ENCODE data around the gene NOP53.
"Not testable (repeated sequence)": the region's sequence is repeated elsewhere in the genome, so short reads cannot be mapped to it uniquely, and the experiment has no call there.

The NOP53 gene

GRCh38 chr19:47707135-47707925 is 38.0 kb upstream of the NOP53 start:
- H3K9me3 Mint-ChIP-seq = no peaks in the 10 kb centered on the region
- peaks cover 10% of the 10 kb centered on the region for H3K4me1 Mint-ChIP-seq (ENCODE audit: low read depth)
- H3K27ac Mint-ChIP-seq = no peak overlapping the region
- intact Hi-C loops (cut with micrococcal nuclease) = loop anchor here (1.0 kb wide), 1 partner anchor 271 kb away; no protein-coding TSS in a partner anchor
- H3K27me3 Mint-ChIP-seq = peaks cover 26% of the 10 kb centered on the region
- H3K36me3 Mint-ChIP-seq (ENCODE audit: low read depth) = peaks cover 9% of the 10 kb centered on the region
- H3K4me3 Mint-ChIP-seq = no peak overlapping the region

DNA sequence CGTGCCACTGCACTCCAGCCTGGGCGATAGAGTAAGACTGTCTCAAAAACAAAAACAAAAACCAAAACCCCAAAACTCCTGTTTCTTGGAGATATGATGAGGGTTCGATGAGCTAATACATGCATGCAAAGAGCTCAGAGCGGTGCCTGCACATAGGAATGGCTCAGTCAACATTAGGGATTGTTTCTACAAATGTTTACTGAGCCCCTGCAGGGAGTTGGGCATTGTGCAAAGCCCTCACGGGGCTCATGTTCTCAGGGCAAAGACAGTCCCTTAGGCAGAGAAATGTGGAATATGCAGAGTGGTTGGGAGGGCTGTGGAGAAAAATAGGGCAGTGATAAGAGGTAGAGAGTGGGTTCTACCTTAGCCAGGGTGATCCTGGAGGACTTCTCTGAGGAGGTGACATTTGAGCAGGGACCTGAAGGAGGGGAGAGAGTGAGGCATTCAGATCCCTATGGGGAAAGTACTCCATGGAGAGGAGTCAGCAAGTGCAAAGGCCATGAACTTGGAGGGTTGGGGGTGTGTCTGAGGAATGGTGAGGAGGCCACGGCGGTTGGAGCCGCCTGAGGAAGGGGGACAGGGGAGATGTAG is 33.6 kb upstream of the NOP53 start:
- Mint-ChIP-seq H3K27ac (no peak overlapping the region), H3K4me1 (ENCODE audit: low read depth) (peaks cover 18% of the 10 kb centered on the region), H3K27me3 (peaks cover 54% of the 10 kb centered on the region), H3K4me3 (no peak overlapping the region), H3K9me3 (no peaks in the 10 kb centered on the region), H3K36me3 (ENCODE audit: low read depth) (no peaks in the 10 kb centered on the region)
- intact Hi-C loops (cut with micrococcal nuclease) = no loop called here

GRCh38 chr19:47713046-47714021 is 32.0 kb upstream of the NOP53 start, which contains the start of gene EHD2:
TSS of gene EHD2 (plus strand) at chr19:47713422. CDS start at chr19:47716613, 3,191 bp downstream.
- no peaks in the 10 kb centered on the region for H3K36me3 Mint-ChIP-seq (ENCODE audit: low read depth)
- intact Hi-C loops (cut with micrococcal nuclease) = loop anchor here (1.0 kb wide), 2 partner anchors 30 to 75 kb away; no protein-coding TSS in a partner anchor
- no peaks in the 10 kb centered on the region for H3K9me3 Mint-ChIP-seq
- peak within 1 kb of the TSS; percentile 41 for H3K4me3 Mint-ChIP-seq
- H3K27me3 Mint-ChIP-seq = peaks cover 45% of the 10 kb centered on the region
- peaks cover 15% of the 10 kb centered on the region for H3K4me1 Mint-ChIP-seq (ENCODE audit: low read depth)
- no peak within 1 kb of the TSS for H3K27ac Mint-ChIP-seq

DNA sequence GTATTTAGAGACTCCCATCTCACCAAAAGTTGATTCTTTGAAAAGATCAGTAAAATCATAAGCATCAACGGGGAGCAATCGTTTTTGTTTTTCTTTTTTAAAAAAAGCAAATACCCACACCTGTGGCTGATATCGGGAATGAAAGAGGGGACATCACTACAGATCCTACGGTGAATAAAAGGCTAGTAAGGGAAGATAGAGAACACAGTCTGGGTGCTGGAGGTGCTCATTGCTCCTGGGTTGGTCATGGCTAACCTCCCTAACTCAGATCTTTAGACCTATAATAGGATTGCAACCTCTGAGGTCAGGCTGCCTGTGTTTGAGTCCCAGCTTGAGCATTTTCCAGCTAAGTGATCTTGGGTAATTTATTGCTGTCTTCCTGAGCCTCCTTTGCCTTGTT is 31.0 kb upstream of the NOP53 start:
- H3K27ac Mint-ChIP-seq = no peak overlapping the region
- intact Hi-C loops (cut with micrococcal nuclease) = no loop called here
- H3K27me3 Mint-ChIP-seq = peaks cover 45% of the 10 kb centered on the region

DNA sequence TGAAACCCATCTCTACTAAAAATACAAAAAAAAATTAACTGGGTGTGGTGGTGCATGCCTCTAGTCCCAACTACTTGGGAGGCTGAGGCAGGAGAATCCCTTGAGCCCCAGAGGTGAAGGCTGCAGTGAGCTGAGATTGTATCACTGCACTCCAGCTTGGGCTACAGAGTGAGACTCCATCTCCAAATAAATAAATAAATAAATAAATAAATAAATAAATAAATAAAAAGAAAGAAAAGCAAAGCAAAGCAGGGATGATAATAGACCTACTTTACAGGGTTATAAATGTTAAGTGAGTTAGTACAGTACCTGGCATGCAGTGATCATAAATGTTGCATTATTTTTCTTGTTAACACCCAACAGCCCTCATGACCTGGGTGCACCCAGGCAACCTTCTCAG is 30.5 kb upstream of the NOP53 start:
- intact Hi-C loops (cut with micrococcal nuclease); H3K36me3 Mint-ChIP-seq (ENCODE audit: low read depth); H3K4me3 Mint-ChIP-seq; H3K27ac Mint-ChIP-seq; H3K9me3 Mint-ChIP-seq: not testable (repeated sequence)
- Mint-ChIP-seq H3K27me3 (peaks cover 45% of the 10 kb centered on the region), H3K4me1 (ENCODE audit: low read depth) (peaks cover 15% of the 10 kb centered on the region)

More for the DNA sequence above, 31.0 kb upstream of the NOP53 start:
- no peaks in the 10 kb centered on the region for H3K9me3 Mint-ChIP-seq
- H3K4me3 Mint-ChIP-seq = no peak overlapping the region
- no peaks in the 10 kb centered on the region for H3K36me3 Mint-ChIP-seq (ENCODE audit: low read depth)
- H3K4me1 Mint-ChIP-seq (ENCODE audit: low read depth) = peaks cover 15% of the 10 kb centered on the region

- H3K4me1 Mint-ChIP-seq (ENCODE audit: low read depth) = peaks cover 15% of the 10 kb centered on the region
- intact Hi-C loops (cut with micrococcal nuclease) = no loop called here
- H3K9me3 Mint-ChIP-seq = no peaks in the 10 kb centered on the region
- peaks cover 38% of the 10 kb centered on the region for H3K27me3 Mint-ChIP-seq
- no peaks in the 10 kb centered on the region for H3K36me3 Mint-ChIP-seq (ENCODE audit: low read depth)
- no peak overlapping the region for H3K4me3 Mint-ChIP-seq
- no peak overlapping the region for H3K27ac Mint-ChIP-seq
Measured at GRCh38 chr19:47716270-47716937, 28.9 kb upstream of the NOP53 start.

- H3K9me3 Mint-ChIP-seq; intact Hi-C loops (cut with micrococcal nuclease); H3K4me3 Mint-ChIP-seq; H3K36me3 Mint-ChIP-seq (ENCODE audit: low read depth); H3K4me1 Mint-ChIP-seq (ENCODE audit: low read depth); H3K27ac Mint-ChIP-seq: not testable (repeated sequence)
- H3K27me3 Mint-ChIP-seq = peaks cover 23% of the 10 kb centered on the region
Measured at GRCh38 chr19:47718415-47719046, 26.8 kb upstream of the NOP53 start.

DNA sequence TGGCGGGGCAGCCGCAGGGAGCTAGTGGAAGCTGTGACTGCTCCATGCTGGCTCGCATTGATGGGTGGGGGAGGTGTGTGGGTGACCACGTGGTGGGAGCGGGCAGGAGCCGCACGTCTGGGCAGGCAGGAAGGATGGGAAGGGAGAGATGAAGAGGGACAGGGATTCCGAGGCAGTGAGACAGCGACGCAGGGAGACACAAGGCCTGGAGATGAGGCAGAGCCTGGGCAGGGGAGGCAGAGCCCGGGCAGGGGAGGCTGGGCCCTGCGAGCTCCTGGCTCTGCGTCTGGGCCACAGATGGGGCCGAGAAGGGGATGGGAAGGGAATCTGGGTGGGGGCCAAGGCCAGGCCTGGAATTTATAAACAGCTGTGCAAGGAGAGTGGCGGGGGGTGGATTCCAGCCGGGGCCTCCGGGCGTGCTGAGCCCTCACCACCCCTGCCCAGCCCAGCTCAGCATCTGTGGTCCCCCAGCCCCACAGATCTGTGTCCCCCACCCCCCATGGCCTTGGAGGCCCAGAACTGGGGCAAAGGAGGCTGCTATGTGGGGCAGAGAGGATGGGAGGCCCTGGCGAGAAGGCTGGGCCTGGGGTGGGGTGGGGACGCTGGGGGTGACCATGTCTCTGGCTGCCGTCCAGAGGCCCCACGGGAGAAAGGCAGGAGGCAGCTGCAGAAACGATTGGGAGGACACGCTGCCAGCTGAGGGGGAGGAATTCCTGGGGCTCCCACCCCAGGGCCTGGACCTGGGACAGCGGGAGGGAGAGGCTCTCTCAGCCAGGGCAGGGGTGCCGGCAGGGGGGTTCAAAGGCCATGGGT is 26.1 kb upstream of the NOP53 start:
- H3K4me3 Mint-ChIP-seq = no peak overlapping the region
- peaks cover 16% of the 10 kb centered on the region for H3K27me3 Mint-ChIP-seq
- H3K9me3 Mint-ChIP-seq = no peaks in the 10 kb centered on the region
- no peaks in the 10 kb centered on the region for H3K4me1 Mint-ChIP-seq (ENCODE audit: low read depth)
- no peaks in the 10 kb centered on the region for H3K36me3 Mint-ChIP-seq (ENCODE audit: low read depth)
- intact Hi-C loops (cut with micrococcal nuclease) = no loop called here
- H3K27ac Mint-ChIP-seq = no peak overlapping the region

- H3K27me3 Mint-ChIP-seq = peaks cover 3% of the 10 kb centered on the region
- H3K27ac Mint-ChIP-seq = no peak overlapping the region
- no peaks in the 10 kb centered on the region for H3K9me3 Mint-ChIP-seq
- H3K4me3 Mint-ChIP-seq = no peak overlapping the region
- no peaks in the 10 kb centered on the region for H3K36me3 Mint-ChIP-seq (ENCODE audit: low read depth)
- no peaks in the 10 kb centered on the region for H3K4me1 Mint-ChIP-seq (ENCODE audit: low read depth)
- intact Hi-C loops (cut with micrococcal nuclease) = no loop called here
Measured at GRCh38 chr19:47720669-47721422, 24.5 kb upstream of the NOP53 start.

GRCh38 chr19:47723581-47723940 is 21.8 kb upstream of the NOP53 start:
- H3K4me1 Mint-ChIP-seq (ENCODE audit: low read depth) = peaks cover 16% of the 10 kb centered on the region
- intact Hi-C loops (cut with micrococcal nuclease) = no loop called here
- peaks cover 6% of the 10 kb centered on the region for H3K27me3 Mint-ChIP-seq
- peaks cover 11% of the 10 kb centered on the region for H3K9me3 Mint-ChIP-seq
- peak overlapping the region; percentile 47 for H3K4me3 Mint-ChIP-seq
- H3K27ac Mint-ChIP-seq = no peak overlapping the region
- H3K36me3 Mint-ChIP-seq (ENCODE audit: low read depth) = no peaks in the 10 kb centered on the region

DNA sequence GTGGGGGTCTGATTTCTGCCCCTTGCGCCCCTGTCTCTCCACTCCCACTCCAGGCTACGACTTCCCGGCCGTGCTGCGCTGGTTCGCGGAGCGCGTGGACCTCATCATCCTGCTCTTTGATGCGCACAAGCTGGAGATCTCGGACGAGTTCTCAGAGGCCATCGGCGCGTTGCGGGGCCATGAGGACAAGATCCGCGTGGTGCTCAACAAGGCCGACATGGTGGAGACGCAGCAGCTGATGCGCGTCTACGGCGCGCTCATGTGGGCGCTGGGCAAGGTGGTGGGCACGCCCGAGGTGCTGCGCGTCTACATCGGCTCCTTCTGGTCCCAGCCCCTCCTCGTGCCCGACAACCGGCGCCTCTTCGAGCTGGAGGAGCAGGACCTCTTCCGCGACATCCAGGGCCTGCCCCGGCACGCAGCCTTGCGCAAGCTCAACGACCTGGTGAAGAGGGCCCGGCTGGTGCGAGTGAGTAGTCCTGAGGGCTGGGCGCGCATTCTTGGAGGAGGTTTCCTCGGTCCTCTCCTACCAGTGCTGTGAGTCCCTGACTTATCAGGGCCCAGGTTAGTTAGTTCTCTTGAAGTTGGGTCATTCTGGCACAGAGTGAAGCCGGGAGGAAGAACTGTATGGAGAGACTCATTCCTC is 19.5 kb upstream of the NOP53 start:
- H3K36me3 Mint-ChIP-seq (ENCODE audit: low read depth) = no peaks in the 10 kb centered on the region
- peaks cover 29% of the 10 kb centered on the region for H3K27me3 Mint-ChIP-seq
- intact Hi-C loops (cut with micrococcal nuclease) = no loop called here
- H3K4me1 Mint-ChIP-seq (ENCODE audit: low read depth) = peaks cover 32% of the 10 kb centered on the region
- H3K4me3 Mint-ChIP-seq = no peak overlapping the region
- H3K27ac Mint-ChIP-seq = peak overlapping the region; percentile 15
- peaks cover 11% of the 10 kb centered on the region for H3K9me3 Mint-ChIP-seq

DNA sequence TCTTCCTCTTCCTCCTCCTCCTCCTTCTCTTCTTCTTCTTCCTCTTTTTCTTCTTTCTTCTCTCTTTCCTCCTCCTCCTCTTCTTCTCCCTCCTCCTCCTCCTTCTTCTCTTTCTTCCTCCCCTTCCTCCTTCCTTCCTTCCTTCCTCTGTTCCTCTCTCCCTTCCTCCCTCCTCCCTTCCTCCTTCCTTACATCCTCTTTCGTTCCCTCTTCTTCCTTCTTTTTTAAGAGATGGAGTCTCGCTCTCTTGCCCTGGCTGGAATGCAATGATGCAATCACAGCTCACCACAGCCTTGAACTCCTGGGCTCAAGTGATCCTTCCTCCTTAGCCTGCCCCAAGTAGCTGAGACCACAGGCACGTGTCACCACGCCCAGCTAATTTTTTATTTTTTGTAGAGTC is 18.9 kb upstream of the NOP53 start:
- Mint-ChIP-seq H3K36me3 (ENCODE audit: low read depth) (no peaks in the 10 kb centered on the region), H3K4me3 (no peak overlapping the region), H3K4me1 (ENCODE audit: low read depth) (peaks cover 32% of the 10 kb centered on the region), H3K27me3 (peaks cover 31% of the 10 kb centered on the region), H3K27ac (peak overlapping the region; percentile 15), H3K9me3 (peaks cover 11% of the 10 kb centered on the region)
- intact Hi-C loops (cut with micrococcal nuclease) = no loop called here

Data from dendritic cell treated with granulocyte-macrophage colony-stimulating factor and Interleukin-4, amounts not matched to agents 40 ng/mL and 50 ng/mL, for 4 days (primary cell).